Heart right ventricle (tissue), 16 donors: ENCODE data around the gene ACOX3. TPM values are rescaled to one million over a fixed set of nuclear protein-coding genes. Genes with fewer than 3 reads are reported as not detected.

Source experiments
- ATAC-seq, 8 donors: fragments of 200-7000 bp; cut with Tn5 transposase; one replicate each; pipeline ENCODE4 v1.9.1; 2020; ENCODE audit warnings: mild to moderate bottlenecking in 8 of 8, moderate library complexity in 8 of 8, moderate number of reproducible peaks in 1 of 8
- DNase-seq, 2 donors: peaks; one replicate each; pipeline ENCODE4 v3.0.0-alpha.2; 2020
- H3K27ac ChIP-seq, 10 donors: fragments of 200-600 bp; sonication (generic) in 2 of 10; one replicate each; pipeline versions ENCODE4 v1.5.0 to v1.8.0; 2020 to 2022; ENCODE audit warnings: mild to moderate bottlenecking in 3 of 10
- H3K27me3 ChIP-seq, 7 donors: fragments of 200-600 bp; one replicate each; pipeline ENCODE4 v1.8.0; 2021 to 2022; ENCODE audit warnings: mild to moderate bottlenecking in 2 of 7
- H3K36me3 ChIP-seq, 9 donors: fragments of 200-600 bp; sonication (generic) in 1 of 9; one replicate each; pipeline versions ENCODE4 v1.5.0 to v1.8.0; 2020 to 2022; ENCODE audit warnings: mild to moderate bottlenecking in 2 of 9
- H3K4me1 ChIP-seq, 9 donors: fragments of 200-600 bp; sonication (generic) in 1 of 9; one replicate each; pipeline versions ENCODE4 v1.5.0 to v1.8.0; 2020 to 2022; ENCODE audit warnings: mild to moderate bottlenecking in 4 of 9
- H3K4me3 ChIP-seq, 10 donors: fragments of 200-600 bp; sonication (generic) in 2 of 10; one replicate each; pipeline versions ENCODE4 v1.5.0 to v1.8.0; 2020 to 2022; ENCODE audit warnings: mild to moderate bottlenecking in 7 of 10, moderate library complexity in 2 of 10
- H3K9me3 ChIP-seq, 11 donors: fragments of 200-600 bp in 10 of 11; sonication (generic) in 2 of 11; one replicate each; pipeline versions ENCODE4 v1.5.0 to v1.8.0; 2013 to 2022; ENCODE audit warnings: mild to moderate bottlenecking in 2 of 11, control low read depth in 1 of 11, moderate library complexity in 1 of 11
- CTCF ChIP-seq, 9 donors: fragments of 200-600 bp; sonication (generic) in 2 of 9; IDR thresholded peaks; one replicate each; pipeline versions ENCODE4 v1.5.0 to v1.8.0; 2021 to 2022; ENCODE audit warnings: antibody characterized with exemption in 9 of 9, mild to moderate bottlenecking in 5 of 9, moderate library complexity in 1 of 9
- WGBS, 2 donors: extraction: QIAGEN DNeasy Blood & Tissue Kit; methylation state at CpG; one replicate each; pipeline ENCODE4 v1.1.7; 2013; ENCODE audit warnings: inconsistent platforms in 1 of 2; 5-methylcytosine and 5-hydroxymethylcytosine counted together
- intact Hi-C, 10 donors: fragments of 100-400 bp; cut with DNase I; formaldehyde crosslinking; loops; one replicate each; pipeline versions ENCODE4 v1.11.1 to v1.14.2; 2022
- polyA plus RNA-seq, 2 donors: library from polyadenylated mRNA; stranded (reverse); fragments of 200-250 nt; gene quantifications; one replicate each; pipeline ENCODE4 v1.2.3, GENCODE V29; 2013
- total RNA-seq, 10 donors: library from RNA; stranded (reverse); fragmentation: NEBNext Ultra II Directional in 3 of 10; extraction: Animal tissue kit (Norgen Biotek cat#: 25700) in 3 of 10; gene quantifications; one replicate each; pipeline versions ENCODE4 v1.2.1 to v1.2.4, GENCODE V29; 2021 to 2023
- donor health status: Arrhythmogenic right ventricular cardiomyopathy.
- donor health status: ischemic (EF 13 %, LVEDD 7.1; RV severe dilation, severe dysfunction).
- donor health status: healthy with polysubstance abuse.
- donor health status: DM: no; HTN: yes; CAD: no.
- donor health status: DM: no; HTN: no; CAD: no.
- donor health status: ischemic (EF 25% LVEDD 6.9; RV normal size, moderate dysfunction).
- donor health status: ischemic (EF 25% LVEDD 5.7; RV mildly dilated, moderate dysfunction).
- donor health status: healthy.
- donor health status: DM: yes; HTN: yes; CAD: no.
- donor health status: Ischemic cardiomyopathy.
- donor health status: ischemic (EF 35%, LVEDD 5.7; RV mildly dilated, moderate dysfunction).
- donor health status: nonischemic (EF 11% LVEDD 7.7; RV severe dilation, severe dysfunction).
- donor health status: DM: yes; HTN: yes; CAD: no.
- donor health status: PGD.
- donor health status: ischemic (EF 29% LVEDD 5.4; RV normal size, mild dysfunction).
- donor health status: nonischemic (EF 23%, LVEDD 6.1; RV moderate dilation, normal function).

The ACOX3 gene
- total and polyA plus RNA-seq, 12 donors, result 17.9 to 28.9 (median 25.4) TPM

- H3K36me3 ChIP-seq, result no peaks in the 10 kb centered on the region
- no peaks in the 10 kb centered on the region for H3K9me3 ChIP-seq
- no peak for ATAC-seq
- H3K4me1 ChIP-seq, result peaks cover 6 to 41% (median 19%) of the 10 kb centered on the region in 9 donors
- H3K4me3 ChIP-seq, result no peak overlapping the region
- no peak for TF ChIP-seq CTCF (IDR thresholded peaks at IDR 0.05)
- DNase-seq, result no peak
- H3K27ac ChIP-seq, result peak overlapping the region in 2 of 10 donors; percentile 29 to 38
- no peaks in the 10 kb centered on the region for H3K27me3 ChIP-seq
- intact Hi-C loops, result no loop called here
- 66 to 73% methylated on average over 6 of the region's 6 CpGs for WGBS, 2 donors
Measured at GRCh38 chr4:8355306-8355705, 85.2 kb downstream of the ACOX3 start.

- Histone ChIP-seq H3K9me3 (no peaks in the 10 kb centered on the region), H3K27me3 (no peaks in the 10 kb centered on the region), H3K4me1 (peaks cover 6 to 41% (median 19%) of the 10 kb centered on the region in 9 donors), H3K36me3 (no peaks in the 10 kb centered on the region), H3K4me3 (no peak overlapping the region), H3K27ac (no peak overlapping the region)
- TF ChIP-seq CTCF (IDR thresholded peaks at IDR 0.05), result no peak
- WGBS, 2 donors, result 77 to 90% methylated on average over 12 of the region's 12 CpGs
- no peak for DNase-seq
- intact Hi-C loops, result no loop called here
- ATAC-seq, result no peak
Measured at GRCh38 chr4:8353912-8354453, 86.5 kb downstream of the ACOX3 start.

- WGBS, 2 donors, result 87 to 90% methylated on average over 9 of the region's 9 CpGs
Measured at GRCh38 chr4:8353158-8353669, 87.3 kb downstream of the ACOX3 start.

More at GRCh38 chr4:8353158-8353669, 87.3 kb downstream of the ACOX3 start:
- Histone ChIP-seq H3K4me3 (no peak overlapping the region), H3K4me1 (peaks cover 6 to 41% (median 19%) of the 10 kb centered on the region in 9 donors), H3K27me3 (no peaks in the 10 kb centered on the region), H3K36me3 (no peaks in the 10 kb centered on the region), H3K9me3 (no peaks in the 10 kb centered on the region), H3K27ac (no peak overlapping the region)
- intact Hi-C loops, result no loop called here
- DNase-seq (no peak), ATAC-seq (peak in 1 of 8 donors; percentile 3)
- no peak for TF ChIP-seq CTCF (IDR thresholded peaks at IDR 0.05)
